Epithelial cell of proximal tubule (primary cell): ENCODE measurements around the gene EFNA2. TPM values are rescaled to one million over a fixed set of nuclear protein-coding genes. Genes with fewer than 3 reads are reported as not detected.
"Not testable (repeated sequence)": the region's sequence is repeated elsewhere in the genome, so short reads cannot be mapped to it uniquely, and the experiment has no call there.

Experiments used
- DNase-seq: peaks from one replicate; pipeline ENCODE4 v3.0.0-alpha.2; 2011; ENCODE audit warnings: low read depth
- H3K4me3 ChIP-seq: 2 replicates; pipeline ENCODE4 v1.5.1; 2011; ENCODE audit warnings: low read depth, mild to moderate bottlenecking, low read length
- total RNA-seq: library from RNA; depleted of rRNA; stranded (reverse); fragments of >200 nt; gene quantifications from 2 replicates; pipeline ENCODE4 v1.2.3, GENCODE V29; 2015
- TF ChIP-seq, protein P1 (sequence below): conservative IDR thresholded peaks from 2 replicates; pipeline ENCODE4 v1.5.1; 2012; ENCODE audit warnings: low read depth, mild to moderate bottlenecking, low read length

Gene EFNA2
- total RNA-seq, 1 donor from 2014 or later = 0.23 TPM

DNA sequence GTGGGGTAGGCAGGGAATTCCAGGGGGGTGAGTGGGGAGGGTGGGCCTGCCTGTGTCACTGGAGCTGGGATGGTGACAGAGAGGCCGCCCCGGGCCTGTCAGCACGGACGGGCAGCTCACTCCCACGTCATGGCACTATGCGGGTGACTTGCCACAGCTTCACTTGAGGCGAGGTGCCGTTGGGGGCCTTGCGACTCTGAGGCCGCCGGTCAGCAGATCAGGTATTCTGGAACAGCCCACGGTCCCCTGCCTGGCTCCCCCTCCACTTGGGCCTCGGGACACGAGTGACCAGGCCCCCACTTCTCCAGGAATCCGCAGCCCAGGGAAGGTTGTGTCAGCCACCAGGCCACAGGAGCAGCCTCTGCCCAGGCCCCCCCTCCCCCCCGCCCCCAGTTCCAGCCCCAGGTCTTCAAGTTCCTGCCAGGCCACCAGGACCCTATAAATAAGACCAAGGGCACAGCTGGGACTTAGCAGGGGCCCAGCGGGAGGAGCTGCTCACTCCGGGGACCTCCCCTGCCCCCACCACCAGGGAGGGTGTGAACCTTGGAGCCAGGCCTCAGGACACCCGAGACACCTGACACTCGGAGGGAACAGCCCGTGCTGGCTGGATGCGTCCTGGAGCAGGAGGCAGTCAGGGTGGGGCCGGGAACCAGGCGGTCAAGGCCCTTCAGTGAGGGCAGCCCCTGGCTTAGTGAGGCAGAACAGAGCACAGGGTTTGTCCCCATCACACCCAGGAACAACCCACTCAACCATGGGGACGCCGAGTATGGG lies 40.0 kb upstream of the EFNA2 start:
- peak overlapping the region; percentile 5 for H3K4me3 ChIP-seq
- TF ChIP-seq, protein P1, sequence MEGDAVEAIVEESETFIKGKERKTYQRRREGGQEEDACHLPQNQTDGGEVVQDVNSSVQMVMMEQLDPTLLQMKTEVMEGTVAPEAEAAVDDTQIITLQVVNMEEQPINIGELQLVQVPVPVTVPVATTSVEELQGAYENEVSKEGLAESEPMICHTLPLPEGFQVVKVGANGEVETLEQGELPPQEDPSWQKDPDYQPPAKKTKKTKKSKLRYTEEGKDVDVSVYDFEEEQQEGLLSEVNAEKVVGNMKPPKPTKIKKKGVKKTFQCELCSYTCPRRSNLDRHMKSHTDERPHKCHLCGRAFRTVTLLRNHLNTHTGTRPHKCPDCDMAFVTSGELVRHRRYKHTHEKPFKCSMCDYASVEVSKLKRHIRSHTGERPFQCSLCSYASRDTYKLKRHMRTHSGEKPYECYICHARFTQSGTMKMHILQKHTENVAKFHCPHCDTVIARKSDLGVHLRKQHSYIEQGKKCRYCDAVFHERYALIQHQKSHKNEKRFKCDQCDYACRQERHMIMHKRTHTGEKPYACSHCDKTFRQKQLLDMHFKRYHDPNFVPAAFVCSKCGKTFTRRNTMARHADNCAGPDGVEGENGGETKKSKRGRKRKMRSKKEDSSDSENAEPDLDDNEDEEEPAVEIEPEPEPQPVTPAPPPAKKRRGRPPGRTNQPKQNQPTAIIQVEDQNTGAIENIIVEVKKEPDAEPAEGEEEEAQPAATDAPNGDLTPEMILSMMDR = no peak
- no peak for DNase-seq

DNA sequence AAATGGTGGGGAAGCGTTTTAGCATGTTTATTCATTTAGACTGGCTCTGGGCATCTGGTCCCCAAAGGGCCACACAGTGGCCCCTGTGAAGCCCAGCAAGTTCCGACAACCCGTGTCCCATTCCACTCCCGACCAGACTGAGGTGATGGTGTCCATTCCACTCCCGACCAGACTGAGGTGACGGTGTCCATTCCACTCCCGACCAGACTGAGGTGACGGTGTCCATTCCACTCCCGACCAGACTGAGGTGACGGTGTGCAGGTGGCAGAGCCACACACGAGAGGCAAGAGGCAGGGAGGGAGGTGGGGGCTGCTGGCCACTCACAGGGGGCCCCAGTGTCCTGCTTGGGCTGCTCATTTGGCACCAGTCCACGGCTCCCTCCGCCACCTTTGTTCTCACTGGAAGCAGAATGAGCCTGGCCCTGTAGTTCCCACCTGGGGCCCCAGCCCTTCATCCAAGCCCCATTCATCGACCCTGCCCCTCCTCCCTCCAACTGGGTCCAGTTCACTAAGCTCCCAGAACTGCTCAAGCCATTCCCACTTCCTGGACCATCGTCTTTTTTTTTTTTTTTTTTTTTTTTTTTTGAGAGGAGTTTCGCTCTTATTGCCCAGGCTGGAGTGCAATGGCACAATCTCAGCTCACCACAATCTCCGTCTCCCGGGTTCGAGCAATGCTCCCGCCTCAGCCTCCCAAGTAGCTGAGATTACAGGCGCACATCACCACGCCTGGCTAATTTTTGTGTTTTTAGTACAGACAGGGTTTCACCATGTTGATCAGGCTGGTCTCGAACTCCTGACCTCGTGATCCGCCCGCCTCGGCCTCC lies 39.2 kb upstream of the EFNA2 start:
- not testable (repeated sequence) for H3K4me3 ChIP-seq, DNase-seq

DNA sequence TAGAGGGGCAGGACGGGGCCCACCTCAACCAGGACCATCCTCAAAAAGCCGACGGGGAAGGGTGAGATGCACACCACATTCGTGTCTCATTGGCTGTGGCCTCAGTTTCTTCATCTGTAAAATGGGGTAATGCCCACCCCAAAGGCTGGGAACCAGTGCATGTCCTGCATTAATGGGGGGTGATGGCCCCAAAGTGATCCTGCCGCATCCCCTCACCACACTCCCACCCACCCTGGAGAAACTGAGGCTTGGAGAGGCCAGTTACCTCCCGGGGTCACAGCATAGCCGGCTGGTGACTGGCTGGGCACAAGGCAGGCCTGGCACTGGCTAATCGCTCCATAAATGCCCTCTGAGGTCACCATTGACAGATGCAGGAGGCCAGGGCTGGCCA lies 37.9 kb upstream of the EFNA2 start:
- peak overlapping the region; percentile 76 for H3K4me3 ChIP-seq
- no peak for DNase-seq
- TF ChIP-seq, protein P1 = no peak

DNA sequence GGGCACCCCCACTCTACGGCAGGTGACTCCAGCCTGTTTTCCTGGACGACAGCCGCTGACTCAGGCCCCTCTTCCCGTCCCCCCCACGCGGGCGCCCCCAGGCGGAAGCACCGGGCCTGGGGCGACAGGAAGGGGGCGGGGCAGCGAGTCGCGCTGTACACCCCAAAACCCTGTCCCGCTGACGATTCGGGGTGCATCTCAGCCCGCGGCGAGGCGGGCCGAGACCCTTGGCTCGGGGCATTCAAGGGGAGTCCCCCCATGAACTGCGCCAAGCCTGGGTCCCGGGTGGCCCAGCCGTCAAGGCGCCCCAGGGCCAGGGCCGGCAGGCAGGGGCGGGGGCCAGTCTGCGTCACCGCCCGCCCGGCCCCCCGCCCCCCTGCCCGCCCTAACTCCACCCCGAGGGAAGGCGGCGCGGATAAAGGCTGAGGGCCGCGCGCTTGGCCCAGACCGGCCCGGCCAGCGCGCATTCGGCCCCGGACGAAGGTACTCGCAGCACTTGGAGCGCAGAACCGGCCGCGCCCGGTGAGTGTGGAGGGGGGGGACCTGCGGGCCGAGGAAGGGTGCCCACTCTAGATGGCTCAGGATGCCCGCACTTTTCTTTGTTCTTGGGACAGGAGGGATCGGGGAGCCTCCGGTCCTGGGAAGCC lies 37.4 kb upstream of the EFNA2 start, which contains the start of gene MIDN:
Gene MIDN, plus strand, starts transcription at position 445 of the 647 bp plus-strand sequence. CDS start 1,714 bp downstream, outside the sequence.
- TF ChIP-seq, protein P1 = peak; percentile 42
- peak within 1 kb of the TSS; percentile 76 for H3K4me3 ChIP-seq
- no peak for DNase-seq

DNA sequence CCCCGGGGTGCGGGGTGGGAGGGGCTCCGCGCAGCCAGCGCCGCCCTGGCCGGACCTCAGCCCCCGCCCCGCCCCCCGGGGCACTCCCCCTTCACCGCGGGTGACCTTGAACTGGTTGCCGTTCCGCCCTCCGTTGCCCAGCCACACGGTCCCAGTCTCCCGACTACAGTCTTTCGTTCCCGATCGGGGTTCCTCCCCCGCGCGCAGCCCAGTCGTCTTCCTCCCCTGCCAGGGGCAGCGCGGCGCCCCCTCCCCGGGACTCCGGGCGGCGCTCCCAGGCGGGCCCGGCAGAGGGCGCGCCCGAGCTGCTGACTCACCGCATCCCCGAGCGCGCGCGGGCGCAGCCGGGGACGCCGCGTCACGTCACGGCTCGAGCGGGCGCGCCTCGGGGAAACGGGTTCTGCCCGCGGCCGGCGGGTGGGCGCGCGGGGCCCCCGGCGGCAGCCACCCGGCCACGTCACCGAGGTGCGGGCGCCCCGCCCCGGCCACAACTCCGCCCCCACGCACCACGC lies 36.8 kb upstream of the EFNA2 start:
- H3K4me3 ChIP-seq = peak overlapping the region; percentile 76
- DNase-seq = no peak
- TF ChIP-seq, protein P1 = peak; percentile 63

DNA sequence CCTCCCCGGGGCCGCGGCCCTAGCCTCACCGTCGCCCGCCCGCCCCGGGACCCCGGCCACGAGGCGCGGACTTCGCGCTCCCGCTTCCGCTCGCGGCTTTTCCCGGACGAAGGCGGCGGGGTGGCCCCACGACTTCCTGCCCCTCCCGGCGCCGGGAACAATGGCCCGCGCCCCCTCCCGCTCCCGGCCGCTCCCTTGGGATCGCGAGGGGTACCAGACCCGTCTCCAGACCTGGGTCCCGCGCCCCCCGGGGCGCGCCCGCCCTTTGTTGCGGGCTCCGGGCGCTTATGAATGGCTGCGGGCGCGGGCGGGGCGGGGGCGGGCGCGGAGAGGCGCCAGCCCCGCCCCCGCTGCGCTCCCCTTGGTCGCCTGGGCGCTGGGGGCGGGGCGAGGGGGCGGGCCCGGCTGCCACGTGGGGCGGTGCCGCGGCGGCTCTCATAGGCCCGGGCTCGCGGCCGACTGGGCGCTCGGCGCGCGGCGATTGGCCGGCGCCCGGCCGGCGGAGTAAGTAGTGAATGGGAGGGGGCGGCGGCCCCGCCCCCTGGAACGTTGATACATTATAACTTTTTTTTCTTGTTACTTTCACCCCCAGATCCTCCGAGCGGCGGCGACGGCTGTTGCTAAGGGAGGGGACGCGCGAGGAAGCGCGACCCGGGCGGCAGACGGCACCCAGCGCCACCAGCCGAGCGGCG lies 36.2 kb upstream of the EFNA2 start:
- peak overlapping the region; percentile 88 for H3K4me3 ChIP-seq
- TF ChIP-seq, protein P1 = no peak
- no peak for DNase-seq

DNA sequence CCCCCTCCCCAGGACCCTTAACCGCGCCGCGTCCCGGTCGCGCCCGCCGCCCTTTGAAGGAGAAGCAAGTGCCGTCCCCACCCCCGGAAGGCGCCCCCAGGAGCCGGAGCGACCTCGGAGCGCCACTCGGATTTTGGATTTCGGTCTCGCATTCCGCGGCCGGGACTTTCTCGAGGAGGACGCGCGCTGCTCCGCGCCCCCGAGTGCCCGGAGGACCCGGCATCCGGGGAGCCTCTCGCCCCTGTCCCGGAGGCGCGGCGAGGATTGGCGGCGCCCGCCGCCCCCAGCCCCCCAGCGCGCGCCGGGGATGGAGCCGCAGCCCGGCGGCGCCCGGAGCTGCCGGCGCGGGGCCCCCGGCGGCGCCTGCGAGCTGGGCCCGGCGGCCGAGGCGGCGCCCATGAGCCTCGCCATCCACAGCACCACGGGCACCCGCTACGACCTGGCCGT lies 35.7 kb upstream of the EFNA2 start:
- peak overlapping the region; percentile 88 for H3K4me3 ChIP-seq
- TF ChIP-seq, protein P1 = no peak
- DNase-seq = no peak
